Duodenal mucosa (tissue), 2 donors: ENCODE results near the gene CFAP74.
A peak's percentile ranks its signal among the peaks of the same experiment; 100 is the strongest.

Source experiments
- H3K27ac ChIP-seq: one replicate; pipeline ENCODE4 v1.7.0; 2013; ENCODE audit warnings: low read depth, low read length
- H3K27me3 ChIP-seq, 2 donors: one replicate each; pipeline ENCODE4 v1.7.0; 2013; ENCODE audit warnings: low read length in 2 of 2, control low read depth in 1 of 2; ENCODE audit not compliant: insufficient read depth in 2 of 2, control insufficient read depth in 1 of 2
- H3K36me3 ChIP-seq, 2 donors: one replicate each; pipeline ENCODE4 v1.7.0; 2013; ENCODE audit warnings: low read length in 2 of 2, control low read depth in 1 of 2; ENCODE audit not compliant: insufficient read depth in 2 of 2, control insufficient read depth in 1 of 2
- H3K4me1 ChIP-seq, 2 donors: one replicate each; pipeline ENCODE4 v1.7.0; 2013; ENCODE audit warnings: low read length in 2 of 2, control low read depth in 1 of 2; ENCODE audit not compliant: insufficient read depth in 2 of 2, control insufficient read depth in 1 of 2
- H3K4me3 ChIP-seq, 2 donors: one replicate each; pipeline ENCODE4 v1.7.0; 2013; ENCODE audit warnings: low read length in 2 of 2, low read depth in 1 of 2
- H3K9ac ChIP-seq, 2 donors: one replicate each; pipeline ENCODE4 v1.7.0; 2013; ENCODE audit warnings: low read length in 2 of 2, low read depth in 1 of 2
- H3K9me3 ChIP-seq, 2 donors: one replicate each; pipeline ENCODE4 v1.7.0; 2013; ENCODE audit warnings: low read length in 2 of 2, control low read depth in 1 of 2; ENCODE audit not compliant: control insufficient read depth in 1 of 2

The CFAP74 gene

DNA sequence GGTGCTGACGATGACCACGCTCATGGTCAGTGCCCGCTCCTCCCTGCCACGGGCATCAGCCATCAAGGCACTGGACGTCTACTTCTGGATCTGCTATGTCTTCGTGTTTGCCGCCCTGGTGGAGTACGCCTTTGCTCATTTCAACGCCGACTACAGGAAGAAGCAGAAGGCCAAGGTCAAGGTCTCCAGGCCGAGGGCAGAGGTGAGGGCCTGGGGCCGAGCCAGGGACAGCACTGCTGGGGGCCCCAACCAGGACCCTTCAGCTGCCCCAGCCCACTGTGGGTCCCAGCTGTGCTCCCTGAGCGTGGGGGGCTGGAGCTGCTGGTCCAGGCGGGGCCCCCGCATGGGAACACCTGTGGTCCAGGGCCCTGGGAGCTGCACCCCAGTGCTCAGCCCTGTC lies 26.0 kb upstream of the CFAP74 start:
- Histone ChIP-seq H3K4me3 (no peak overlapping the region), H3K27me3 (peaks cover 0 to 4% of the 10 kb centered on the region in 2 donors), H3K9ac (no peak overlapping the region)

DNA sequence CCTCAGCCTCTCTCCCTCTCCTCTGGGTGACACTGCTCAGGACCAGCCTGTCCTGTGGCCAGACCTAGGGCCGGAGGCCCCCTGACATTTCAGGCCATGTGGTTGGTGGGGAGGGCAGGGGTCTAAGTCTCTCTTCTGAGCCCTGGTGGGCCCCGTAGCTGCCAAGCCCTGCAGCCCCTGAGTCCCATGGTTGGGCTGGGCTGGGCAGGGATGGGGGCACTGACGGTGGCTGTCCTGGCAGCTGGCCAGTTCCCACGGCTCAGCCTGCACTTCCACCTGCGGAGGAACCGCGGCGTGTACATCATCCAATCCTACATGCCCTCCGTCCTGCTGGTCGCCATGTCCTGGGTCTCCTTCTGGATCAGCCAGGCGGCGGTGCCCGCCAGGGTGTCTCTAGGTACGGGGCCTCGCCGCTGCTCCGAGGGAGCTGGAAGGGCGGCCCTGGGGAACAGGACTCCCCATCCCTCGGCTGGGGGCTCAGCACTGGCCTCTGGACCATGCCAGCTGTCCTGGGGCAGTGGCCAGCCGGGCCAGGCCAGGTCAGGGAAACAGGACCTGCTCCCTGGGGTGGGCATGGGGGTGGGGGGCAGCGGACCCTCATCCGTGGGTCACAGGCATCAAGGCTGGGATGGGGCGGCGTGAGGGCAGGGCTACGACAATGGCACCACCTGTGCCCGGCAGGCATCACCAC lies 25.4 kb upstream of the CFAP74 start:
- no peak overlapping the region for H3K9ac ChIP-seq

More for the DNA sequence above, 26.0 kb upstream of the CFAP74 start:
- Histone ChIP-seq H3K4me1 (peaks cover 0 to 5% of the 10 kb centered on the region in 2 donors), H3K36me3 (no peaks in the 10 kb centered on the region), H3K27ac (no peak overlapping the region), H3K9me3 (no peaks in the 10 kb centered on the region)

DNA sequence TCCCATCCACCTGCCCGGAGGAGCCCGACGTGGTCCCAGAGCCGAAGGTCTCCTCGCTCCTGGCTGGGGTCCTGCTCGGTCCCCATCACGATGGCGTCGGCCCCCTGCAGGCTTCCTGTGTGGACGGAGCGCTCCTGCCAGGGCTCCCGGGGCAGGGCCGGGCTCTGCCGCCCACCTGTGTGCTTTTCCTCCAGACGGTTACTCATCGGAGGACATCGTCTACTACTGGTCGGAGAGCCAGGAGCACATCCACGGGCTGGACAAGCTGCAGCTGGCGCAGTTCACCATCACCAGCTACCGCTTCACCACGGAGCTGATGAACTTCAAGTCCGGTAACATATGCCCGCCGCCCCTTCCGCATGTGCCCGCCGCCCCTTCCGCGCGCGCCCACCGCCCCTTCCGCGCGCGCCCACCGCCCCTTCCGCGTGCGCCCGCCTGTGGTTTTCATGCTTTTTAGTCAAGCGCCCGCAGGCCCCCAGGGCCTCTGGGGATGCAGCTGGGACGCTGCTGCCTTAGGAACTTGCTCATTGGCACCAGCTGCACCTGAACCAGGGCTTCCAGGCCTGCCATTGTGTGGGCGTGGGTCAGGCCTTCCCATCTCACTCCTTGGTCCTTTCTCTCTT lies 24.5 kb upstream of the CFAP74 start:
- Histone ChIP-seq H3K27me3 (peaks cover 0 to 4% of the 10 kb centered on the region in 2 donors), H3K9me3 (no peaks in the 10 kb centered on the region), H3K27ac (no peak overlapping the region), H3K4me3 (no peak overlapping the region), H3K36me3 (no peaks in the 10 kb centered on the region), H3K9ac (no peak overlapping the region), H3K4me1 (peaks cover 0 to 8% of the 10 kb centered on the region in 2 donors)

More for the DNA sequence above, 25.4 kb upstream of the CFAP74 start:
- Histone ChIP-seq H3K4me3 (no peak overlapping the region), H3K36me3 (no peaks in the 10 kb centered on the region), H3K27me3 (peaks cover 0 to 4% of the 10 kb centered on the region in 2 donors), H3K4me1 (peaks cover 0 to 5% of the 10 kb centered on the region in 2 donors), H3K27ac (no peak overlapping the region), H3K9me3 (no peaks in the 10 kb centered on the region)

DNA sequence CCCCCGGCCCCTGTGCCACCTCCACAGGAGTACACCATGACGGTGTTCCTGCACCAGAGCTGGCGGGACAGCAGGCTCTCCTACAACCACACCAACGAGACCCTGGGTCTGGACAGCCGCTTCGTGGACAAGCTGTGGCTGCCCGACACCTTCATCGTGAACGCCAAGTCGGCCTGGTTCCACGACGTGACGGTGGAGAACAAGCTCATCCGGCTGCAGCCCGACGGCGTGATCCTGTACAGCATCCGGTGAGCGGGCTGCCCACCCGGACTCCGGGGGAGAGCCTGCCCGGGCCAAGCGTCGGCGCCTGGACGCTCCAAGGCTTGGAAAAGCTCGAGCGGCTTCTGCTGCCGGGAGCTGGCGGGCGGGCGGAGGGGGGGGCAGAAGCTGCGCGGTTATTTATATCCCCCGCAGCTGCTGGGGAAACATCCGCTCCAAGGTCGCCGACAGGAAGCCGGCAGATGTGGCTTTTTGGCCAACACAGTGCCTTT lies 21.9 kb upstream of the CFAP74 start:
- H3K9ac ChIP-seq: no peak overlapping the region
- H3K4me3 ChIP-seq: no peak overlapping the region
- no peaks in the 10 kb centered on the region for H3K36me3 ChIP-seq
- no peaks in the 10 kb centered on the region for H3K9me3 ChIP-seq
- peak overlapping the region; percentile 10 for H3K27ac ChIP-seq
- H3K4me1 ChIP-seq: peaks cover 0 to 8% of the 10 kb centered on the region in 2 donors
- H3K27me3 ChIP-seq: peaks cover 10 to 15% of the 10 kb centered on the region in 2 donors

DNA sequence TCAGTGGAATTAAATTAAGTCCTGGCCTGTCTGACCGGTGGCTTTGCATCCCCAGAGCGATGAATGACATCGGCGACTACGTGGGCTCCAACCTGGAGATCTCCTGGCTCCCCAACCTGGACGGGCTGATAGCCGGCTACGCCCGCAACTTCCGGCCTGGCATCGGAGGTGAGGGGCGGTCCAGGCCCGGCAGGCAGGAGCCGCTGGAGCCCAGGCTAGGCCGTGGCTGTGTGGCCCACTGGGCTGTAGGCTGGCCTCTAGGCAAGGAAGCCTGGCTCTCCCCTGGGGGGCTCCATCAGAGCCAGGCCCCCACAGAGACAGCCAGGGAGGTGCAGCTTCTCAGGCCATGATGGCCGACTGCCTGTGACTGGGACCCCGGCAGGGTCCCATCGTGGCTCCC lies 21.3 kb upstream of the CFAP74 start:
- H3K36me3 ChIP-seq: no peaks in the 10 kb centered on the region
- H3K4me1 ChIP-seq: peaks cover 0 to 9% of the 10 kb centered on the region in 2 donors
- no peak overlapping the region for H3K4me3 ChIP-seq
- H3K9me3 ChIP-seq: no peaks in the 10 kb centered on the region
- H3K9ac ChIP-seq: no peak overlapping the region
- no peak overlapping the region for H3K27ac ChIP-seq
- peaks cover 16 to 22% of the 10 kb centered on the region in 2 donors for H3K27me3 ChIP-seq

DNA sequence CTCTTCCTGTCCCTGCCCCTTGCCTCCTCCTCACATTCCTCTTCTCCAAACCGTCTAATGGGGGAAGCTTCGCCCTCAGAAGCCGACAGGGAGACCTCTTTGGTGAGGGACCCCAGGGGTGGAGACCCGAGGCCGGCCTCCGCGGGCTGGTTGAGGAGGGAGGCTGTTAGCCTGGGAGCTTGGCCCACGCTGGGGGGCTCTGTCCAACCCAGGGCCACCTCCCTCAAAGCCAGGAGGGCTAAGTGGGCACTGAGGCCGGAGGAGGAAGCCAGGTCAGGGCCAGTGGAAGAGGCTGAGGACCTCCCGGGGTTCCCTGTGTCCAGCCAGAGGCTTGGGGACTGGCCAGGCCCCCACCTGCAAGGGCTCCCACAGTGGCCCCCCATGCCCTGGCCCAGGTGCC lies 20.9 kb upstream of the CFAP74 start:
- H3K36me3 ChIP-seq: no peaks in the 10 kb centered on the region
- no peak overlapping the region for H3K27ac ChIP-seq
- H3K27me3 ChIP-seq: peaks cover 20 to 26% of the 10 kb centered on the region in 2 donors
- no peaks in the 10 kb centered on the region for H3K9me3 ChIP-seq
- no peak overlapping the region for H3K9ac ChIP-seq
- H3K4me3 ChIP-seq: no peak overlapping the region
- peaks cover 0 to 12% of the 10 kb centered on the region in 2 donors for H3K4me1 ChIP-seq

DNA sequence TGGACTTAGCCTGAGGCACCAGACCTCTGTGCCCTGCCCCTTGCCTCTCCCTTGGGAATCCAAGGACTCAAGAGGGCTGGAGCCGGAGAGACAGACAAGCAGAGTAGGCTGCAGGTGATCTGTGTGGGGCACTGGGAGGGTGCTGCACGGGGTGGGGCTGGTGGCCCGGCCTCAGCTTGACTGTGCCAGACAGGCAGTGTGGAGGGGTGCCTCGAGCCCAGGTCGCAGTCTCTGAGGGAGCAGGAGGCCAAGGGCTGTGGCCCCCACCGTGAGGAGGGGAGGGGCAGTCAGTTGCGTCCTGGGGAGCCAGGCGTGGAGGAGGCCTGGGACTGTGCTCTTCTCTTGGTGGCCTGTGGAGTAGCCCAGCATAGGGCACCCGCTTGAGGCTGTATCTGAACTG lies 19.6 kb upstream of the CFAP74 start:
- Histone ChIP-seq H3K4me1 (peaks cover 0 to 12% of the 10 kb centered on the region in 2 donors), H3K9ac (no peak overlapping the region), H3K36me3 (no peaks in the 10 kb centered on the region), H3K27ac (no peak overlapping the region), H3K27me3 (peaks cover 27 to 34% of the 10 kb centered on the region in 2 donors), H3K4me3 (no peak overlapping the region), H3K9me3 (no peaks in the 10 kb centered on the region)

DNA sequence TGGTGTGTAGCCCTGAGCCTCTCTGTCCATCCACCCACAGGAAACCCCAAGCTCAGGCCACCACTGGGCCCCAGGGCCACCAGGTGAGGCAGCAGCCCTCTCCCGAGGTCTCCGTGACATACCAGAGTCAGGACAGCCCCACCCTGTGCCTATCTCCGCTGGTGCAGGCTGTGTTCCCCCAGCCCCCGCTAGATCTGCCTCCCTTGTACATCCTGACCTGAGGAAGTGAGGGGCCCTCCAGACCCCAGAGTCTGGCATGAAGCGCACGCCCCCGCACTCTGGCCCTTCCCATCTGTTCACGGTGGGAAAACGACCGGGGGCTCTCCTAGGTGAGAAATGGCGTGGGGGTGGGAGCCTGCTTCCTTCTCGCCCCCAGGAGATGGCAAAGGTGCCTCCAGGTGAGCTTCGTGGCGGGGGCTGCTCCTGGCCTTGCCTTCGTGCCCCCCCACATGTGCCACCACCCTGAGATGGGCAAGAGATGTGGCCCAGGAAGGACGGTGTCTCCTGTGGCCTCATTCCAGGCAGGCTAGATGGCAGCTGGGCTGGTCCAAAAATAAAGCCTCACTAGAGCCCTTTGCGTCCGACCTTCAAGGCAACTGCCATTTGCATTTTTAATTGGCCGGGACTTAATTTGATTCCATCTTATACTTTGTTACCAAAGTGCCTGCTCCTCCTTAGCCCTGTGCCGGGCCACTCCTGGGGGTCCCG lies 18.6 kb upstream of the CFAP74 start:
- Histone ChIP-seq H3K9me3 (no peaks in the 10 kb centered on the region), H3K4me1 (peaks cover 0 to 12% of the 10 kb centered on the region in 2 donors), H3K9ac (no peak overlapping the region), H3K36me3 (no peaks in the 10 kb centered on the region), H3K27ac (no peak overlapping the region), H3K4me3 (no peak overlapping the region), H3K27me3 (peaks cover 35 to 43% of the 10 kb centered on the region in 2 donors)

DNA sequence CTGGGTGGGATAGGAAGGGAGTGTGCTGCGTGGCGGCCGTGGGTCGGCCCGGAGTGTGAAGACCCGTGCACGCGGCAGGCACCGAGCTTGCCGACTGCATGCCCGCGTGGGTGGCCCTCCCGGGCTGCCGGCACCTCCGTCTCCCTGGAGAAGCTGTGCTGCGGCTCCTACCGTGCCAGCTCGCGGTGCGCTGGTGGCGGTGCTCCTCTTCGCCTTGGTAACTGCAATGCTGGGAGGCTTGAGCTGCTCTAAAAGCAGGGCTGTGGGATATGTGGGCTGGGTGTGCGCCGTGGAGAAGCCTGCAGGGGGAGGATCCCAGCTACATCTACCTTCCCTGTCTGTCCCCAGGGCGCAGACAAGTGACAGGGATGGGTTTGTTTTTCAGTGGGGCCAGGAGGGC lies 18.0 kb upstream of the CFAP74 start:
- Histone ChIP-seq H3K4me1 (peaks cover 0 to 12% of the 10 kb centered on the region in 2 donors), H3K9me3 (no peaks in the 10 kb centered on the region), H3K27ac (no peak overlapping the region), H3K36me3 (no peaks in the 10 kb centered on the region), H3K27me3 (peaks cover 36 to 46% of the 10 kb centered on the region in 2 donors), H3K4me3 (no peak overlapping the region), H3K9ac (no peak overlapping the region)

DNA sequence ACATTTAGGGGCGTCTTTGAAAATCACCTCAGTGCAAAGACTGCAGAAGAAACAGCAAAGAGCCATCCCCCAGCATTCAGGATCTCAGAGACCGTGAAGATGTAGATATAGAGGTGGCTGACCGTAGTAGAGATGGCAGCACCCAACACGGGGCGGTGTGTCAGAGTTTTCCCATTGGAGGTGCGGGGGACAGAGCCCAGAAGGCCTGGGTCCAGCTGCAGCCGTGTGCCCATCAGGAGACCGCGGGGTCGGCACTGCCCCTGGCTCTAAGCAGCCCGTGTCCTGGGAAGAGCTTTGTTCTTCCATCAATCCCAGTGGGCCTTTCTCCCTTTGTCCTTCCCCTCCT lies 16.7 kb upstream of the CFAP74 start:
- no peak overlapping the region for H3K9ac ChIP-seq
- peaks cover 43 to 56% of the 10 kb centered on the region in 2 donors for H3K27me3 ChIP-seq
- no peaks in the 10 kb centered on the region for H3K9me3 ChIP-seq
- no peaks in the 10 kb centered on the region for H3K36me3 ChIP-seq
- H3K4me3 ChIP-seq: no peak overlapping the region
- H3K27ac ChIP-seq: no peak overlapping the region
- H3K4me1 ChIP-seq: peaks cover 0 to 9% of the 10 kb centered on the region in 2 donors
